ENCODE data around the gene S100A3. TPM values are rescaled to one million over a fixed set of nuclear protein-coding genes. Genes with fewer than 3 reads are reported as not detected.

The S100A3 gene
- polyA plus RNA-seq, 1 donor (not counting 4 experiments of a cell fraction or from before 2014, with no cell fraction given) = 15.1 TPM

GRCh38 chr1:153569465-153569864 lies 20.4 kb upstream of the S100A3 start:
- Histone ChIP-seq H3K9me3 (ENCODE audit: control insufficient read depth, low read depth, low read length) (no peaks in the 10 kb centered on the region), H4K20me1 (ENCODE audit: control insufficient read depth, extremely low read depth, insufficient read depth, low read length) (peaks cover under 1% of the 10 kb centered on the region), H2AFZ (ENCODE audit: control insufficient read depth, low read length) (no peak overlapping the region), H3K9ac (ENCODE audit: control insufficient read depth, extremely low read depth, insufficient read depth, low read length) (no peak overlapping the region), H3K36me3 (ENCODE audit: control insufficient read depth in 2 of 2, extremely low read depth in 1 of 2, insufficient read depth in 2 of 2, low read length in 2 of 2) (peaks cover 2 to 4% of the 10 kb centered on the region in 2 experiments), H3K27me3 (ENCODE audit: control insufficient read depth, extremely low read depth, insufficient read depth, low read length) (no peaks in the 10 kb centered on the region), H3K4me1 (ENCODE audit: control insufficient read depth, extremely low read depth, insufficient read depth, low read length) (peaks cover 53% of the 10 kb centered on the region), H3K4me3 (ENCODE audit: control insufficient read depth in 2 of 3, extremely low read depth in 1 of 3, insufficient read depth in 2 of 3, low read depth in 1 of 3, low read length in 3 of 3) (no peak overlapping the region), H3K79me2 (ENCODE audit: control insufficient read depth, insufficient read depth, low read length) (peaks cover 6% of the 10 kb centered on the region), H3K27ac (ENCODE audit: control insufficient read depth, insufficient read depth, low read length) (no peak overlapping the region), H3K9me1 (ENCODE audit: control insufficient read depth, extremely low read depth, insufficient read depth, low read length) (no peaks in the 10 kb centered on the region), H3K4me2 (ENCODE audit: control insufficient read depth, extremely low read depth, insufficient read depth, low read depth, low read length) (no peak overlapping the region)
- DNase-seq (ENCODE audit: low read depth, low spot score) (no peak), FAIRE-seq (no peak)
- TF ChIP-seq CTCF (optimal IDR thresholded peaks at IDR 0.05 in 1 of 3, IDR thresholded peaks at IDR 0.05 in 1 of 3, conservative IDR thresholded peaks at IDR 0.05 in 1 of 3; ENCODE audit: extremely low read depth in 1 of 3, insufficient read depth in 2 of 3, low read length in 3 of 3) = no peak
- no peak for TF ChIP-seq EZH2 (IDR thresholded peaks at IDR 0.05; ENCODE audit: low read length)
- dilution Hi-C loops (cut with MboI; ENCODE audit: extremely low pct_ligation_motif_present, low sequenced_read_pairs) = no loop called here

- Histone ChIP-seq H2AFZ (ENCODE audit: control insufficient read depth, low read length) (peak overlapping the region; percentile 69), H3K4me1 (ENCODE audit: control insufficient read depth, extremely low read depth, insufficient read depth, low read length) (peaks cover 48% of the 10 kb centered on the region), H3K9me3 (ENCODE audit: control insufficient read depth, low read depth, low read length) (no peaks in the 10 kb centered on the region), H3K27me3 (ENCODE audit: control insufficient read depth, extremely low read depth, insufficient read depth, low read length) (no peaks in the 10 kb centered on the region), H3K9me1 (ENCODE audit: control insufficient read depth, extremely low read depth, insufficient read depth, low read length) (no peaks in the 10 kb centered on the region), H3K36me3 (ENCODE audit: control insufficient read depth in 2 of 2, extremely low read depth in 1 of 2, insufficient read depth in 2 of 2, low read length in 2 of 2) (peaks cover 11 to 12% of the 10 kb centered on the region in 2 experiments), H3K9ac (ENCODE audit: control insufficient read depth, extremely low read depth, insufficient read depth, low read length) (peak overlapping the region; percentile 99), H3K79me2 (ENCODE audit: control insufficient read depth, insufficient read depth, low read length) (peaks cover 16% of the 10 kb centered on the region), H3K4me3 (ENCODE audit: control insufficient read depth in 2 of 3, extremely low read depth in 1 of 3, insufficient read depth in 2 of 3, low read depth in 1 of 3, low read length in 3 of 3) (peak overlapping the region; percentile 3 to 70 (median 47)), H3K27ac (ENCODE audit: control insufficient read depth, insufficient read depth, low read length) (peak overlapping the region; percentile 100), H3K4me2 (ENCODE audit: control insufficient read depth, extremely low read depth, insufficient read depth, low read depth, low read length) (peak overlapping the region; percentile 97), H4K20me1 (ENCODE audit: control insufficient read depth, extremely low read depth, insufficient read depth, low read length) (peaks cover 10% of the 10 kb centered on the region)
- FAIRE-seq (peak; percentile 82), DNase-seq (ENCODE audit: low read depth, low spot score) (peak; percentile 97)
- dilution Hi-C loops (cut with MboI; ENCODE audit: extremely low pct_ligation_motif_present, low sequenced_read_pairs) = no loop called here
- TF ChIP-seq CTCF (optimal IDR thresholded peaks at IDR 0.05 in 1 of 3, IDR thresholded peaks at IDR 0.05 in 1 of 3, conservative IDR thresholded peaks at IDR 0.05 in 1 of 3; ENCODE audit: extremely low read depth in 1 of 3, insufficient read depth in 2 of 3, low read length in 3 of 3) (peak in 2 of 3 experiments; percentile 97 to 98), EZH2 (IDR thresholded peaks at IDR 0.05; ENCODE audit: low read length) (no peak)
Measured at GRCh38 chr1:153568367-153569099, 19.5 kb upstream of the S100A3 start.
